Amygdala (tissue), 56 donors: ENCODE measurements around the gene NMRK2.
"Not testable (repeated sequence)": the region's sequence is repeated elsewhere in the genome, so short reads cannot be mapped to it uniquely, and the experiment has no call there.

ENCODE experiments used
- DNase-seq, 56 donors: peaks; one replicate each; lab custom pipeline; 2025; lab: John Stamatoyannopoulos, UW

NMRK2 gene

GRCh38 chr19:3931041-3931440, 1.8 kb upstream of the NMRK2 start:
- DNase-seq, result no peak

- DNase-seq, result no peak
Observed at GRCh38 chr19:3936506-3937442, 3.9 kb downstream of the NMRK2 start.

GRCh38 chr19:3938300-3938950, 5.6 kb downstream of the NMRK2 start:
- not testable (repeated sequence) for DNase-seq

- DNase-seq, result no peak
Observed at GRCh38 chr19:3942790-3943409, 10.0 kb downstream of the NMRK2 start.

GRCh38 chr19:3944018-3944721, 11.3 kb downstream of the NMRK2 start:
- DNase-seq, result no peak

GRCh38 chr19:3945838-3946237, 13.0 kb downstream of the NMRK2 start:
- DNase-seq, result no peak

- DNase-seq, result not testable (repeated sequence)
Observed at GRCh38 chr19:3947316-3947933, 14.6 kb downstream of the NMRK2 start.

- DNase-seq, result no peak
Observed at GRCh38 chr19:3949294-3949693, 16.4 kb downstream of the NMRK2 start.

GRCh38 chr19:3949997-3950859, 17.4 kb downstream of the NMRK2 start:
- DNase-seq, result no peak

GRCh38 chr19:3950871-3951861, 18.3 kb downstream of the NMRK2 start:
- DNase-seq, result no peak

- DNase-seq, result not testable (repeated sequence)
Observed at GRCh38 chr19:3952755-3953276, 19.9 kb downstream of the NMRK2 start.

- DNase-seq, result no peak
Observed at GRCh38 chr19:3954107-3954506, 21.2 kb downstream of the NMRK2 start.

GRCh38 chr19:3955276-3955675, 22.4 kb downstream of the NMRK2 start:
- not testable (repeated sequence) for DNase-seq

- no peak for DNase-seq
Observed at GRCh38 chr19:3955688-3956087, 22.8 kb downstream of the NMRK2 start.

GRCh38 chr19:3958836-3959765, 26.2 kb downstream of the NMRK2 start:
- no peak for DNase-seq

- no peak for DNase-seq
Observed at GRCh38 chr19:3959766-3960131, 26.9 kb downstream of the NMRK2 start.

- no peak for DNase-seq
Observed at GRCh38 chr19:3961007-3961406, 28.1 kb downstream of the NMRK2 start.
